GM21381 (cell line): ENCODE data around the gene QDPR.
"Not testable (repeated sequence)": the region's sequence is repeated elsewhere in the genome, so short reads cannot be mapped to it uniquely, and the experiment has no call there.

Experiments used
- ATAC-seq: cut with Tn5 transposase; IDR thresholded peaks from one replicate; pipeline ENCODE4 v1.9.1; 2021; ENCODE audit warnings: mild to moderate bottlenecking, moderate library complexity; ENCODE audit not compliant: unreplicated experiment

QDPR gene

GRCh38 chr4:17492058-17492741 is 19.7 kb downstream of the QDPR start:
- ATAC-seq = no peak

- no peak for ATAC-seq
Measured at GRCh38 chr4:17491196-17491595, 20.7 kb downstream of the QDPR start.

- ATAC-seq = no peak
Measured at GRCh38 chr4:17490575-17491059, 21.3 kb downstream of the QDPR start.

- ATAC-seq = no peak
Measured at GRCh38 chr4:17489721-17490120, 22.2 kb downstream of the QDPR start.

- no peak for ATAC-seq
Measured at GRCh38 chr4:17489123-17489522, 22.8 kb downstream of the QDPR start.

GRCh38 chr4:17482716-17483115 is 29.2 kb downstream of the QDPR start:
- no peak for ATAC-seq

- no peak for ATAC-seq
Measured at GRCh38 chr4:17480955-17481354, 30.9 kb downstream of the QDPR start.

GRCh38 chr4:17480210-17480927 is 31.5 kb downstream of the QDPR start:
- no peak for ATAC-seq

GRCh38 chr4:17477774-17478472 is 34.0 kb downstream of the QDPR start:
- ATAC-seq = no peak

- ATAC-seq = no peak
Measured at GRCh38 chr4:17476853-17477252, 35.0 kb downstream of the QDPR start.

GRCh38 chr4:17475481-17475880 is 36.4 kb downstream of the QDPR start:
- ATAC-seq = no peak

GRCh38 chr4:17469931-17470674 is 41.8 kb downstream of the QDPR start:
- no peak for ATAC-seq

- ATAC-seq = no peak
Measured at GRCh38 chr4:17468619-17469221, 43.2 kb downstream of the QDPR start.

GRCh38 chr4:17463606-17464005 is 48.3 kb downstream of the QDPR start:
- ATAC-seq = no peak

- no peak for ATAC-seq
Measured at GRCh38 chr4:17450269-17450804, 61.6 kb downstream of the QDPR start.

GRCh38 chr4:17448689-17449088 is 63.2 kb downstream of the QDPR start:
- ATAC-seq = no peak

- peak; percentile 95 for ATAC-seq
Measured at GRCh38 chr4:17447675-17448298, 64.1 kb downstream of the QDPR start.

- no peak for ATAC-seq
Measured at GRCh38 chr4:17447056-17447455, 64.8 kb downstream of the QDPR start.

- ATAC-seq = not testable (repeated sequence)
Measured at GRCh38 chr4:17442477-17442876, 69.4 kb downstream of the QDPR start.

- ATAC-seq = no peak
Measured at GRCh38 chr4:17437396-17437795, 74.5 kb downstream of the QDPR start.
